PC-3 (cell line): ENCODE measurements around the gene PROSER3. TPM values are rescaled to one million over a fixed set of nuclear protein-coding genes. Genes with fewer than 3 reads are reported as not detected.

ENCODE experiments used
- ATAC-seq: fragments of 200-7000 bp; cut with Tn5 transposase; 2 replicates; pipeline ENCODE4 v1.9.1; 2020; ENCODE audit warnings: mild to moderate bottlenecking, moderate library complexity
- BruUV-seq: library from RNA; stranded (reverse); fragments of 400-500 nt; replicated peaks from 2 replicates; lab custom pipeline; 2021; lab: Mats Ljungman, UMichigan
- CTCF ChIA-PET: fragments of 300-600 bp; sonication (Branson Sonifier 250); formaldehyde crosslinking; loops from one replicate; lab custom pipeline; 2022; ENCODE audit warnings: antibody characterized with exemption; lab: Charles Lee
- POLR2A ChIA-PET: fragments of 300-600 bp; sonication (Branson Sonifier 250); formaldehyde crosslinking; loops from one replicate; lab custom pipeline; 2022; ENCODE audit warnings: antibody characterized with exemption; ENCODE audit not compliant: unreplicated experiment; lab: Charles Lee
- DNase-seq: peaks from one replicate; pipeline ENCODE4 v3.0.0-alpha.2; 2015
- H2AFZ ChIP-seq: fragments of 300-600 bp; sonication (generic); 2 replicates; pipeline ENCODE4 v1.6.0; 2016; ENCODE audit warnings: antibody characterized with exemption, low read length
- H3F3A ChIP-seq: fragments of 300-600 bp; sonication (generic); one replicate; pipeline ENCODE4 v1.6.0; 2017; ENCODE audit warnings: antibody characterized with exemption, low read length, control low read depth, mild to moderate bottlenecking; ENCODE audit not compliant: unreplicated experiment
- H3K27ac ChIP-seq: fragments of 300-600 bp; sonication (generic); 2 replicates; pipeline ENCODE4 v1.5.1; 2016; ENCODE audit warnings: mild to moderate bottlenecking, low read length
- H3K27me3 ChIP-seq: fragments of 300-600 bp; sonication (generic); 2 replicates; pipeline ENCODE4 v1.6.1; 2016; ENCODE audit warnings: low read length, mixed read lengths
- H3K36me3 ChIP-seq: fragments of 300-600 bp; sonication (generic); 2 replicates; pipeline ENCODE4 v1.6.1; 2016; ENCODE audit warnings: low read depth, mixed run types, low read length, mixed read lengths
- H3K4me1 ChIP-seq: fragments of 300-600 bp; sonication (generic); 2 replicates; pipeline ENCODE4 v1.5.1; 2016; ENCODE audit warnings: low read length; ENCODE audit not compliant: insufficient read depth
- H3K4me2 ChIP-seq: fragments of 300-600 bp; sonication (generic); 2 replicates; pipeline ENCODE4 v1.6.0; 2016; ENCODE audit warnings: low read length
- H3K4me3 ChIP-seq: fragments of 300-600 bp; sonication (generic); 2 replicates; pipeline ENCODE4 v1.5.1; 2016; ENCODE audit warnings: mild to moderate bottlenecking, low read length, mixed read lengths
- H3K79me2 ChIP-seq: fragments of 300-600 bp; sonication (generic); 2 replicates; pipeline ENCODE4 v1.6.1; 2017; ENCODE audit warnings: low read length, mixed read lengths
- H3K9ac ChIP-seq: fragments of 300-600 bp; sonication (generic); 2 replicates; pipeline ENCODE4 v1.6.0; 2016; ENCODE audit warnings: mild to moderate bottlenecking, low read length
- H3K9me2 ChIP-seq: fragments of 300-600 bp; sonication (generic); replicated peaks from 2 replicates; pipeline ENCODE4 v1.6.1; 2016; ENCODE audit warnings: mixed run types, low read length, mixed read lengths
- H3K9me3 ChIP-seq: fragments of 300-600 bp; sonication (generic); 2 replicates; pipeline ENCODE4 v1.6.1; 2016; ENCODE audit warnings: low read length, mixed read lengths
- H4K20me1 ChIP-seq: fragments of 300-600 bp; sonication (generic); 2 replicates; pipeline ENCODE4 v1.6.1; 2016; ENCODE audit warnings: low read length, mixed read lengths
- EZH2 ChIP-seq: fragments of 300-600 bp; sonication (generic); IDR thresholded peaks from one replicate; pipeline ENCODE4 v1.6.1; 2017; ENCODE audit warnings: antibody characterized with exemption, mild to moderate bottlenecking, low read length; ENCODE audit not compliant: unreplicated experiment
- EZH2phosphoT487 ChIP-seq: fragments of 300-600 bp; sonication (generic); IDR thresholded peaks from 2 replicates; pipeline ENCODE4 v1.6.1; 2018; ENCODE audit warnings: mild to moderate bottlenecking, antibody characterized with exemption, low read length, borderline replicate concordance
- intact Hi-C: fragments of 100-400 bp; cut with micrococcal nuclease; formaldehyde crosslinking; loops from 2 replicates; pipeline ENCODE4 v1.9.0; 2023
- total RNA-seq: library from RNA; depleted of rRNA; stranded (reverse); fragments of >200 nt; gene quantifications from 2 replicates; pipeline ENCODE4 v1.2.3, GENCODE V29; 2014
- TF ChIP-seq, protein P1 (sequence below): fragments of 300-600 bp; sonication (generic); conservative IDR thresholded peaks from 2 replicates; pipeline ENCODE4 v1.5.1; 2017; ENCODE audit warnings: antibody characterized with exemption, low read depth, mild to moderate bottlenecking, low read length

PROSER3 gene
- total RNA-seq, 1 experiment from 2014 or later: 5.5 TPM

DNA sequence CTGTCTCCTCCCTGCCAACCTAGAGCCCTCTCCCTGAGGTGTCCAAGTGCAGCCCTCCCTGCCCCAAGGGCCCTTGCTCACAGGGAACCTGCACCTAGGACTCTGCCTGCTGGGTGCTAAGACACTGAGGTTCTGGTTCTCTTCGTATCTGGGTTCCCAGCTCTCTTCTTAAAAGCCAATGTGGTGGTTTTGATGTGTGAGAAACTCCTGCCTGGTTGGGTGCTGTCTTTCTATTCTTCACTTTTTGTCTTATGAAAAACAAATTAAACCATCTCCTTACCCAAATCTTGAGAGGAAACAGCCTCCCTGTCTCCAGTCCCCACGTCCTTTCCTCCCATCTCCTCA lies 44.5 kb upstream of the PROSER3 start:
- DNase-seq: no peak
- no peaks in the 10 kb centered on the region for H3K27me3 ChIP-seq
- no peaks in the 10 kb centered on the region for H3K9me3 ChIP-seq
- no peaks in the 10 kb centered on the region for H3F3A ChIP-seq
- H3K79me2 ChIP-seq: peaks cover 15% of the 10 kb centered on the region
- intact Hi-C loops: loop anchor here (10.0 kb wide), 1 partner anchor 221 kb away; the partner anchor contains the start of gene LRFN3
- H3K4me2 ChIP-seq: no peak overlapping the region
- ChIA-PET CTCF (no interaction called here), POLR2A (no interaction called here)
- no peak overlapping the region for H3K9ac ChIP-seq
- H3K36me3 ChIP-seq: no peaks in the 10 kb centered on the region
- no peaks in the 10 kb centered on the region for H4K20me1 ChIP-seq
- no peaks in the 10 kb centered on the region for H3K9me2 ChIP-seq
- no peak overlapping the region for H2AFZ ChIP-seq
- no peak overlapping the region for H3K4me3 ChIP-seq
- peaks cover 14% of the 10 kb centered on the region; the same call in 1 of the 2 replicates for H3K4me1 ChIP-seq
- no peak for TF ChIP-seq EZH2
- no peak for TF ChIP-seq EZH2phosphoT487
- ATAC-seq: no peak
- no peak overlapping the region for H3K27ac ChIP-seq
- no TSS peak for BruUV-seq

DNA sequence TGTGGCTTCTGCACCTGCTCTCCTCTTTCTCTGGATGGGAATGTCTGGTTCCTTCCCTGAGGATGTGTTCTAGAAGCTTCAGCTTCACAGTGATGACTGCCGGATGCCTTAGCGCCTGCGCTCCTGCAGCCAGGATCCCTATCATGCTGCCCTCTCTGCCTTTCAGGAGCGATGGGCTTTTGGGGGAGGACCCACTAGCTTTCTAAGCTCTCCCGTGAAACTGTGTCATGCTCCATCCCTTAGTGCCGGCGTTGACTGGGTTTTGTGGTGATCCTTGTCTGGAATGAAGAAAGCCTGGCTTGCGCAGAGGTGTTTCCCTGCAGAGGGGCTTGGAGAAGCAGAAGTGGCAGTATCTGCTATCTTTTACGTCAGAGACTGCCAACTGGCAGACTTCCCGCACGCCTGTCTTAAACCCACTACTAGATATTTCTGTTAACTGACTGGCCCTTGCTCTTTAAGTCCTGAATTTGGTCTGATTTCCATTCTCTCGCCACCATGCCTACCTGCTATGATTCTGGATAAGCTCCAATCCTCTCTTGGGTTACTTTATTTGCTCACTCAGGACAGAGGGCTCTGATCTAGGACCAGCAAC lies 44.0 kb upstream of the PROSER3 start:
- H3K27me3 ChIP-seq: no peaks in the 10 kb centered on the region
- peaks cover 20% of the 10 kb centered on the region for H3K79me2 ChIP-seq
- no peak overlapping the region for H3K27ac ChIP-seq
- H4K20me1 ChIP-seq: no peaks in the 10 kb centered on the region
- no peaks in the 10 kb centered on the region for H3F3A ChIP-seq
- DNase-seq: no peak
- POLR2A ChIA-PET: no interaction called here
- no TSS peak for BruUV-seq
- intact Hi-C loops: loop anchor here (10.0 kb wide), 1 partner anchor 221 kb away; the partner anchor contains the start of gene LRFN3
- no peak overlapping the region for H3K9ac ChIP-seq
- TF ChIP-seq EZH2phosphoT487 (no peak), EZH2 (no peak)
- TF ChIP-seq, protein P1, sequence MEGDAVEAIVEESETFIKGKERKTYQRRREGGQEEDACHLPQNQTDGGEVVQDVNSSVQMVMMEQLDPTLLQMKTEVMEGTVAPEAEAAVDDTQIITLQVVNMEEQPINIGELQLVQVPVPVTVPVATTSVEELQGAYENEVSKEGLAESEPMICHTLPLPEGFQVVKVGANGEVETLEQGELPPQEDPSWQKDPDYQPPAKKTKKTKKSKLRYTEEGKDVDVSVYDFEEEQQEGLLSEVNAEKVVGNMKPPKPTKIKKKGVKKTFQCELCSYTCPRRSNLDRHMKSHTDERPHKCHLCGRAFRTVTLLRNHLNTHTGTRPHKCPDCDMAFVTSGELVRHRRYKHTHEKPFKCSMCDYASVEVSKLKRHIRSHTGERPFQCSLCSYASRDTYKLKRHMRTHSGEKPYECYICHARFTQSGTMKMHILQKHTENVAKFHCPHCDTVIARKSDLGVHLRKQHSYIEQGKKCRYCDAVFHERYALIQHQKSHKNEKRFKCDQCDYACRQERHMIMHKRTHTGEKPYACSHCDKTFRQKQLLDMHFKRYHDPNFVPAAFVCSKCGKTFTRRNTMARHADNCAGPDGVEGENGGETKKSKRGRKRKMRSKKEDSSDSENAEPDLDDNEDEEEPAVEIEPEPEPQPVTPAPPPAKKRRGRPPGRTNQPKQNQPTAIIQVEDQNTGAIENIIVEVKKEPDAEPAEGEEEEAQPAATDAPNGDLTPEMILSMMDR: no peak
- H2AFZ ChIP-seq: no peak overlapping the region
- H3K4me1 ChIP-seq: peaks cover 14% of the 10 kb centered on the region; the same call in 1 of the 2 replicates
- no peak overlapping the region for H3K4me2 ChIP-seq
- no peak overlapping the region for H3K4me3 ChIP-seq
- no peak for ATAC-seq
- no peaks in the 10 kb centered on the region for H3K36me3 ChIP-seq
- H3K9me2 ChIP-seq: no peaks in the 10 kb centered on the region
- CTCF ChIA-PET: no interaction called here
- no peaks in the 10 kb centered on the region for H3K9me3 ChIP-seq

DNA sequence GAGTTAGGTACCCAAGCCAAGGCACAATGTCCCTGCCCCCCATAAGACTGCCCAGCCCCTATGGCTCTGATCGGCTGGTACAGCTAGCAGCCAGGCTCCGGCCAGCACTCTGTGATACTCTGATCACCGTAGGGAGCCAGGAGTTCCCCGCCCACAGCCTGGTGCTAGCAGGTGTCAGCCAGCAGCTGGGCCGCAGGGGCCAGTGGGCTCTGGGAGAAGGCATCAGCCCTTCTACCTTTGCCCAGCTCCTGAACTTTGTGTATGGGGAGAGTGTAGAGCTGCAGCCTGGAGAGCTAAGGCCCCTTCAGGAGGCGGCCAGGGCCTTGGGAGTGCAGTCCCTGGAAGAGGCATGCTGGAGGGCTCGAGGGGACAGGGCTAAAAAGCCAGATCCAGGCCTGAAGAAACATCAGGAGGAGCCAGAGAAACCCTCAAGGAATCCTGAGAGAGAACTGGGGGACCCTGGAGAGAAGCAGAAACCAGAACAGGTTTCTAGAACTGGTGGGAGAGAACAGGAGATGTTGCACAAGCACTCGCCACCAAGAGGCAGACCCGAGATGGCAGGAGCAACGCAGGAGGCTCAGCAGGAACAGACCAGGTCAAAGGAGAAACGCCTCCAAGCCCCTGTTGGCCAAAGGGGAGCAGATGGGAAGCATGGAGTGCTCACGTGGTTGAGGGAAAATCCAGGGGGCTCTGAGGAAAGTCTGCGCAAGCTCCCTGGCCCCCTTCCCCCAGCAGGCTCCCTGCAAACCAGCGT lies 43.2 kb upstream of the PROSER3 start:
- H3K9me3 ChIP-seq: no peaks in the 10 kb centered on the region
- POLR2A ChIA-PET: no interaction called here

More for the DNA sequence above, 43.2 kb upstream of the PROSER3 start:
- no TSS peak for BruUV-seq
- H2AFZ ChIP-seq: no peak overlapping the region
- H4K20me1 ChIP-seq: 0 out of 2 replicates have a peak, but pooled peaks cover 2% of the 10 kb centered on the region
- no peaks in the 10 kb centered on the region for H3K9me2 ChIP-seq
- no peak overlapping the region for H3K4me3 ChIP-seq
- no peaks in the 10 kb centered on the region; the same call in 1 of the 2 replicates for H3K36me3 ChIP-seq
- H3K9ac ChIP-seq: no peak overlapping the region
- TF ChIP-seq EZH2 (no peak), EZH2phosphoT487 (no peak)
- TF ChIP-seq, protein P1: no peak
- CTCF ChIA-PET: no interaction called here
- intact Hi-C loops: loop anchor here (5.0 to 10.0 kb wide), 2 partner anchors 167 to 220 kb away; partner anchors contain the start of genes LRFN3 and TMEM147
- DNase-seq: no peak
- H3K4me1 ChIP-seq: peaks cover 20% of the 10 kb centered on the region; the same call in 1 of the 2 replicates
- H3K27ac ChIP-seq: no peak overlapping the region
- H3K27me3 ChIP-seq: no peaks in the 10 kb centered on the region
- no peak overlapping the region for H3K4me2 ChIP-seq
- peaks cover 28% of the 10 kb centered on the region for H3K79me2 ChIP-seq
- ATAC-seq: no peak
- H3F3A ChIP-seq: no peaks in the 10 kb centered on the region
